GM19455 (cell line): ENCODE results near the gene FTHL17.

Experiments
- ATAC-seq: cut with Tn5 transposase; IDR thresholded peaks from one replicate; pipeline ENCODE4 v1.9.1; 2021; ENCODE audit not compliant: unreplicated experiment

FTHL17 gene

DNA sequence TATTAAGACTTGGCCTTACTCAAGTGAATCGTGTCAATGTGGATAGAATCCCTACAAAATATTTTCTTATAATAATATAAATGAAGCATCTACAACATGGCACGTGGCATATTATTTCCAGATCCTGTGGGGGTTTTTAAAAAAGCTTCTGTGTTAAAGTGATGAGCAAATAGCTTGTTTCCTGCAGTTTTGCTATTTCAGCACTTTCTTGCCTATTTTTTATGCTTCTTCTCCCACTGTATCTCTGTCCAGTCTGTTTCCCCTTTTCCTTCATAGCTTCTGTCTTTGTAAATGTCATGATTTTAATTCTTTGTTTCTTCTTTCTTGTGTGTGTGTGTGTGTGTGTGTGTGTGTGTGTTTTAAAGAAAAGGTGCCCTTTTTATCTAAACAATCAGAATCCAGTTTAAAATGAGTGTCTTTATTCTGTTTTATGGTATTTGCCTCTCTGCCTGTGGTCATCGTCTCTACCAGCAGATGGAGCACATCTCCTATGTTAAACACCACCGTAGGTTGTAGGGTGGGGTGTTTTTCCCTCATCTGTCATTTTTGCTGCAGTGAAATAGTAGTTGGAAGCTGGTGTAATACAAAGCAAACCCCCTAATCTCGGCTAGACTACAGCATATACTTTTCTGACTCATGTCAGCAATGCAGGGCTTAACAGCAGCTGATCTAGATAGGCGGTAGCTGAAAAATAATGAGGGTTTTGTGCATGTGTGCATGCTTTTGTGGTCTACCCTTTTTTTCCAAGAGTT is 33.1 kb downstream of the FTHL17 start:
- ATAC-seq: peak; percentile 75

DNA sequence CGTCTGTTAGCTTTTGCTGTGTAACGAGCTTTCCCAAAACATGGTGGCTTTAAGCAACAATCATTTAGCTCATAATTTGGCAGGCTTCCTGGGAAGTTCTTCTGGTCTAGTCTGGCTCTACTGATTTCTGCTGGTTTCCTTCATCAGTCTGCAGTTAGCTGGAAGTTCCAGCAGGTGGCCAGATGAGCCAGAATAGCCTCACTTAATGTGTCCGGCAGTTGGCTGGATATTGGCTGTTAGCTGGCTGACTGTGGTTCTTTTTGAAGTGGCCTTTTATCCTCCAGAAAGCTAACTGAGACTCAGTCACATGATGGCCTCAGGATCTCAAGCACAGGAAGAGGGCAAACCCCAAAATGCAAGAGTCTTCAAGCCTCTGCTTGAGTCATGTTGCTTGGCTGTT is 34.9 kb downstream of the FTHL17 start:
- no peak for ATAC-seq

DNA sequence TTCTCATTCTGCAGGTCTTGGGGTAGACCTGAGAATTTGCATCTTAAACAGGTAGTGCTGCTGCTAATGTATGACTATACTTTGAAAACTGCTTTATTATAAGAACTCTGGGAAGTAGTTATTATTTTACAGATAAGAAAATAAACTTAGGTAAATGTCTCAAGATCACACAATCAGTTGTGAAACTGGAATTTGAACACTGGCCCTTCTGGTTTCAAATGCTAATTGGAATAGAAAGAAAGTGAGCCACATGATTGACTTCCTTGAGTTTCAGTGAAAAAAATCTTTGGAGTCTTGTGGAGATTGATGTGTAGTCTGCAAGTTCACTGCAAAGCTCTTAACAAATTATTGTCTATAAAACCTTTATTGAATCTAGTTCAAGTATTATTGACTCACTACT is 44.5 kb downstream of the FTHL17 start:
- ATAC-seq: no peak

DNA sequence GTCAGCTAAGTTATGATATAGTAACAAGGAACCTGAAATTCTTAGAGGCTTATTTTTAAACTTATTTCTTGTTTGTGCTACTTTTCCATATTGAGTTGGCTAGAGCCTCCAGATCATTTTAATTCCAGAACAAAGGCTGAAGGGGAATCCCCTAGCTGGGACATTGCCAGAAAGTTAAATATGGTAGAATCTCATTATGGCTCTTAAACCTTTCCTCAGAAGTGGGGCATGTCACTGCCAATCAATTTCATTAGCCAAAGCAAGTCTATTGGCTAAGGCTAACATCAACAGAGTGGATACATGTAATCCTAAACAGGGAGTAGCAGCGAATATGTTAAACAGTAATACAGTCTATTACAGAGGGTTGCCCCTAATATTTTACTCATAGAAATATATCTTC is 47.0 kb downstream of the FTHL17 start:
- ATAC-seq: no peak

DNA sequence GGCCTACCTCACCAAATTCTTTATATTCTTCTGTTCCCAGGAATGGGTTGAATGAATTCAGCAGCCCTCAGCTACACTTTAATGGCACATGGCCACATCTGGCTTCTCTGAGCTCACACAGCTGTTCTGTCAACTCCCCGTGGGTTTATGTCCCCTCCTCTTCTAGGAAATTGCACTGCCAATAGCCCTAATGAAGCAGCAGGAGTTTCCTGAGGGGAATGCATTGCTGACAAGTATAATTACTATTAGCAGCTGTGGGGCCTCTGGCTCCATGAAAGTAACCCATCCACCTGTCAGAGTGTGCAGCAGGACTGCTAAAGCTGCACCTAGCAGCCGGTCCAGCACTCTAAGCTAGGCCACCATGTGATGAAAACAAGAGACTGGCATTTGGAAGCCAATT is 50.3 kb downstream of the FTHL17 start:
- no peak for ATAC-seq
